Fibroblast of mammary gland (primary cell): ENCODE data around the gene ANO10.

Source experiments
- DNase-seq: peaks from one replicate; pipeline ENCODE4 v3.0.0-alpha.2; 2010; ENCODE audit warnings: low read depth
- H3K4me3 ChIP-seq: 2 replicates; pipeline ENCODE4 v1.5.1; 2011; ENCODE audit warnings: low read depth, mild to moderate bottlenecking, low read length, moderate library complexity; ENCODE audit not compliant: control insufficient read depth
- CTCF ChIP-seq: conservative IDR thresholded peaks from 2 replicates; pipeline ENCODE4 v1.5.1; 2011; ENCODE audit warnings: low read depth, low read length, inconsistent platforms; ENCODE audit not compliant: control insufficient read depth, insufficient read depth

ANO10 gene

GRCh38 chr3:43366885-43367284 lies 254.9 kb downstream of the ANO10 start:
- no peak for TF ChIP-seq CTCF
- H3K4me3 ChIP-seq: no peak overlapping the region
- no peak for DNase-seq

- TF ChIP-seq CTCF: no peak
- H3K4me3 ChIP-seq: no peak overlapping the region
- DNase-seq: no peak
Measured at GRCh38 chr3:43366481-43366880, 255.3 kb downstream of the ANO10 start.

- no peak for TF ChIP-seq CTCF
- DNase-seq: no peak
- no peak overlapping the region for H3K4me3 ChIP-seq
Measured at GRCh38 chr3:43365601-43366305, 256.1 kb downstream of the ANO10 start.

- DNase-seq: no peak
- no peak overlapping the region for H3K4me3 ChIP-seq
- no peak for TF ChIP-seq CTCF
Measured at GRCh38 chr3:43364926-43365325, 256.9 kb downstream of the ANO10 start.

- TF ChIP-seq CTCF: no peak
- H3K4me3 ChIP-seq: no peak overlapping the region
- DNase-seq: no peak
Measured at GRCh38 chr3:43364494-43364893, 257.3 kb downstream of the ANO10 start.

- TF ChIP-seq CTCF: no peak
- DNase-seq: peak; percentile 53
- H3K4me3 ChIP-seq: no peak overlapping the region
Measured at GRCh38 chr3:43363621-43364266, 258.1 kb downstream of the ANO10 start.
